Stimulated activated effector memory CD8-positive, alpha-beta T cell treated with anti-CD3 and anti-CD28 coated beads, Interleukin-12 subunit alpha, Interleukin-12 subunit beta, amount 100 ng/mL, for 72 hours (primary cell): ENCODE data around the gene ZNF317.

Experiments
- ATAC-seq: fragments of 150-1000 bp; cut with Tn5 transposase; 2 replicates; pipeline ENCODE4 v1.10.0; 2021
- DNase-seq, 2 donors: peaks; one replicate each; pipeline ENCODE4 v3.0.0; 2021 to 2022; ENCODE audit warnings: low spot score in 2 of 2
- H3K27ac Mint-ChIP-seq: one replicate; pipeline ENCODE4 v1.8.0; 2022; ENCODE audit warnings: mild to moderate bottlenecking, mixed read lengths
- H3K36me3 Mint-ChIP-seq: one replicate; pipeline ENCODE4 v1.8.0; 2022; ENCODE audit warnings: mild to moderate bottlenecking, mixed read lengths
- H3K4me1 Mint-ChIP-seq: one replicate; pipeline ENCODE4 v1.8.0; 2022; ENCODE audit warnings: mixed read lengths
- H3K4me3 Mint-ChIP-seq: one replicate; pipeline ENCODE4 v1.8.0; 2022; ENCODE audit warnings: mild to moderate bottlenecking, mixed read lengths
- H3K9me3 Mint-ChIP-seq: one replicate; pipeline ENCODE4 v1.8.0; 2022; ENCODE audit warnings: mixed read lengths

Gene ZNF317

GRCh38 chr19:9140159-9140874, at the start of gene ZNF317:
Gene ZNF317 (plus strand): TSS chr19:9140397. CDS start chr19:9156017, 15,620 bp downstream.
- ATAC-seq: peak; percentile 97
- peaks cover 7% of the 10 kb centered on the region for H3K9me3 Mint-ChIP-seq
- DNase-seq: peak; percentile 67 to 90
- peaks cover 35% of the 10 kb centered on the region for H3K36me3 Mint-ChIP-seq
- peak within 1 kb of the TSS; percentile 96 for H3K4me3 Mint-ChIP-seq
- peaks cover 33% of the 10 kb centered on the region for H3K4me1 Mint-ChIP-seq
- H3K27ac Mint-ChIP-seq: peak within 1 kb of the TSS; percentile 99

- Mint-ChIP-seq H3K36me3 (no peaks in the 10 kb centered on the region), H3K4me1 (no peaks in the 10 kb centered on the region), H3K27ac (no peak within 1 kb of the TSS), H3K4me3 (no peak within 1 kb of the TSS), H3K9me3 (no peaks in the 10 kb centered on the region)
- DNase-seq: no peak
- no peak for ATAC-seq
These were observed 32.8 kb upstream of the ZNF317 start, which contains the start of gene OR7G2 for GRCh38 chr19:9107375-9107774. Gene OR7G2 (minus strand): TSS chr19:9107475. CDS start chr19:9103243, 4,232 bp downstream.

- no peak overlapping the region for H3K27ac Mint-ChIP-seq
- DNase-seq: no peak
- no peaks in the 10 kb centered on the region for H3K36me3 Mint-ChIP-seq
- H3K4me3 Mint-ChIP-seq: no peak overlapping the region
- no peaks in the 10 kb centered on the region for H3K9me3 Mint-ChIP-seq
- no peak for ATAC-seq
- H3K4me1 Mint-ChIP-seq: no peaks in the 10 kb centered on the region
These were observed 30.2 kb upstream of the ZNF317 start for GRCh38 chr19:9109959-9110358.

- no peak within 1 kb of the TSS for H3K27ac Mint-ChIP-seq
- H3K9me3 Mint-ChIP-seq: no peaks in the 10 kb centered on the region
- DNase-seq (no peak), ATAC-seq (no peak)
- no peaks in the 10 kb centered on the region for H3K4me1 Mint-ChIP-seq
- H3K36me3 Mint-ChIP-seq: no peaks in the 10 kb centered on the region
- no peak within 1 kb of the TSS for H3K4me3 Mint-ChIP-seq
These were observed 24.8 kb upstream of the ZNF317 start, which contains the start of gene OR7G1 for GRCh38 chr19:9115307-9115813. Gene OR7G1 (minus strand): TSS chr19:9115763. CDS start chr19:9115763, 0 bp downstream.

GRCh38 chr19:9116547-9116946, 23.6 kb upstream of the ZNF317 start:
- no peaks in the 10 kb centered on the region for H3K9me3 Mint-ChIP-seq
- DNase-seq (no peak), ATAC-seq (no peak)
- H3K4me3 Mint-ChIP-seq: no peak overlapping the region
- H3K27ac Mint-ChIP-seq: no peak overlapping the region
- no peaks in the 10 kb centered on the region for H3K4me1 Mint-ChIP-seq
- no peaks in the 10 kb centered on the region for H3K36me3 Mint-ChIP-seq

- Mint-ChIP-seq H3K27ac (no peak within 1 kb of the TSS), H3K4me3 (no peak within 1 kb of the TSS), H3K36me3 (no peaks in the 10 kb centered on the region), H3K9me3 (no peaks in the 10 kb centered on the region), H3K4me1 (no peaks in the 10 kb centered on the region)
- DNase-seq (no peak), ATAC-seq (no peak)
These were observed 13.2 kb upstream of the ZNF317 start, which contains the start of gene OR7G3 for GRCh38 chr19:9126900-9127405. Gene OR7G3 (minus strand): TSS chr19:9126950. CDS start chr19:9126950, 0 bp downstream.

GRCh38 chr19:9128171-9128570, 12.0 kb upstream of the ZNF317 start:
- Mint-ChIP-seq H3K9me3 (no peaks in the 10 kb centered on the region), H3K4me1 (no peaks in the 10 kb centered on the region), H3K4me3 (no peak overlapping the region), H3K36me3 (no peaks in the 10 kb centered on the region), H3K27ac (no peak overlapping the region)
- DNase-seq (no peak), ATAC-seq (no peak)

- H3K36me3 Mint-ChIP-seq: no peaks in the 10 kb centered on the region
- DNase-seq (no peak), ATAC-seq (no peak)
- H3K4me3 Mint-ChIP-seq: no peak overlapping the region
- H3K27ac Mint-ChIP-seq: no peak overlapping the region
- H3K9me3 Mint-ChIP-seq: no peaks in the 10 kb centered on the region
- H3K4me1 Mint-ChIP-seq: no peaks in the 10 kb centered on the region
These were observed 9.2 kb upstream of the ZNF317 start for GRCh38 chr19:9130965-9131364.

- Mint-ChIP-seq H3K4me3 (no peak overlapping the region), H3K36me3 (no peaks in the 10 kb centered on the region), H3K4me1 (no peaks in the 10 kb centered on the region), H3K27ac (no peak overlapping the region), H3K9me3 (no peaks in the 10 kb centered on the region)
- ATAC-seq (no peak), DNase-seq (no peak)
These were observed 7.8 kb upstream of the ZNF317 start for GRCh38 chr19:9132422-9132821.

- no peak for DNase-seq
These were observed 513 bp upstream of the ZNF317 start for GRCh38 chr19:9139609-9140158.

GRCh38 chr19:9144920-9145319, 4.7 kb downstream of the ZNF317 start:
- Mint-ChIP-seq H3K27ac (no peak overlapping the region), H3K4me1 (peaks cover 53% of the 10 kb centered on the region), H3K4me3 (no peak overlapping the region), H3K9me3 (peaks cover 10% of the 10 kb centered on the region), H3K36me3 (peaks cover 71% of the 10 kb centered on the region)
- no peak for DNase-seq
- no peak for ATAC-seq

More at GRCh38 chr19:9139609-9140158, 513 bp upstream of the ZNF317 start:
- Mint-ChIP-seq H3K27ac (peak overlapping the region; percentile 99), H3K36me3 (peaks cover 29% of the 10 kb centered on the region), H3K4me1 (peaks cover 33% of the 10 kb centered on the region), H3K4me3 (peak overlapping the region; percentile 96), H3K9me3 (peaks cover 5% of the 10 kb centered on the region)
- ATAC-seq: no peak

GRCh38 chr19:9146882-9147281, 6.7 kb downstream of the ZNF317 start:
- H3K27ac Mint-ChIP-seq: no peak overlapping the region
- ATAC-seq (no peak), DNase-seq (no peak)
- H3K9me3 Mint-ChIP-seq: peaks cover 10% of the 10 kb centered on the region
- H3K4me3 Mint-ChIP-seq: no peak overlapping the region
- H3K36me3 Mint-ChIP-seq: peaks cover 81% of the 10 kb centered on the region
- peaks cover 59% of the 10 kb centered on the region for H3K4me1 Mint-ChIP-seq

- H3K4me3 Mint-ChIP-seq: no peak overlapping the region
- ATAC-seq (no peak), DNase-seq (no peak)
- H3K4me1 Mint-ChIP-seq: peaks cover 57% of the 10 kb centered on the region
- H3K9me3 Mint-ChIP-seq: peaks cover 10% of the 10 kb centered on the region
- peak overlapping the region; percentile 13 for H3K27ac Mint-ChIP-seq
- H3K36me3 Mint-ChIP-seq: peaks cover 81% of the 10 kb centered on the region
These were observed 8.5 kb downstream of the ZNF317 start for GRCh38 chr19:9148697-9149096.

GRCh38 chr19:9149997-9150396, 9.8 kb downstream of the ZNF317 start:
- Mint-ChIP-seq H3K36me3 (peaks cover 83% of the 10 kb centered on the region), H3K9me3 (peaks cover 3% of the 10 kb centered on the region), H3K4me3 (peak overlapping the region; percentile 15), H3K4me1 (peaks cover 61% of the 10 kb centered on the region), H3K27ac (peak overlapping the region; percentile 46)
- ATAC-seq (no peak), DNase-seq (no peak)

- Mint-ChIP-seq H3K9me3 (peaks cover under 1% of the 10 kb centered on the region), H3K4me1 (peaks cover 68% of the 10 kb centered on the region), H3K27ac (peak overlapping the region; percentile 50), H3K4me3 (peak overlapping the region; percentile 15), H3K36me3 (peaks cover 83% of the 10 kb centered on the region)
- no peak for DNase-seq
- no peak for ATAC-seq
These were observed 10.5 kb downstream of the ZNF317 start for GRCh38 chr19:9150650-9151049.
